HUDEP-2 (cell line): ENCODE measurements around the gene ZDHHC13.

ENCODE experiments used
- DNase-seq, 76 experiments: peaks; one replicate each; lab custom pipeline; 2025; ENCODE audit not compliant: unreplicated experiment in 76 of 76; lab: John Stamatoyannopoulos, UW

The ZDHHC13 gene, protein sequence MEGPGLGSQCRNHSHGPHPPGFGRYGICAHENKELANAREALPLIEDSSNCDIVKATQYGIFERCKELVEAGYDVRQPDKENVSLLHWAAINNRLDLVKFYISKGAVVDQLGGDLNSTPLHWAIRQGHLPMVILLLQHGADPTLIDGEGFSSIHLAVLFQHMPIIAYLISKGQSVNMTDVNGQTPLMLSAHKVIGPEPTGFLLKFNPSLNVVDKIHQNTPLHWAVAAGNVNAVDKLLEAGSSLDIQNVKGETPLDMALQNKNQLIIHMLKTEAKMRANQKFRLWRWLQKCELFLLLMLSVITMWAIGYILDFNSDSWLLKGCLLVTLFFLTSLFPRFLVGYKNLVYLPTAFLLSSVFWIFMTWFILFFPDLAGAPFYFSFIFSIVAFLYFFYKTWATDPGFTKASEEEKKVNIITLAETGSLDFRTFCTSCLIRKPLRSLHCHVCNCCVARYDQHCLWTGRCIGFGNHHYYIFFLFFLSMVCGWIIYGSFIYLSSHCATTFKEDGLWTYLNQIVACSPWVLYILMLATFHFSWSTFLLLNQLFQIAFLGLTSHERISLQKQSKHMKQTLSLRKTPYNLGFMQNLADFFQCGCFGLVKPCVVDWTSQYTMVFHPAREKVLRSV

DNA sequence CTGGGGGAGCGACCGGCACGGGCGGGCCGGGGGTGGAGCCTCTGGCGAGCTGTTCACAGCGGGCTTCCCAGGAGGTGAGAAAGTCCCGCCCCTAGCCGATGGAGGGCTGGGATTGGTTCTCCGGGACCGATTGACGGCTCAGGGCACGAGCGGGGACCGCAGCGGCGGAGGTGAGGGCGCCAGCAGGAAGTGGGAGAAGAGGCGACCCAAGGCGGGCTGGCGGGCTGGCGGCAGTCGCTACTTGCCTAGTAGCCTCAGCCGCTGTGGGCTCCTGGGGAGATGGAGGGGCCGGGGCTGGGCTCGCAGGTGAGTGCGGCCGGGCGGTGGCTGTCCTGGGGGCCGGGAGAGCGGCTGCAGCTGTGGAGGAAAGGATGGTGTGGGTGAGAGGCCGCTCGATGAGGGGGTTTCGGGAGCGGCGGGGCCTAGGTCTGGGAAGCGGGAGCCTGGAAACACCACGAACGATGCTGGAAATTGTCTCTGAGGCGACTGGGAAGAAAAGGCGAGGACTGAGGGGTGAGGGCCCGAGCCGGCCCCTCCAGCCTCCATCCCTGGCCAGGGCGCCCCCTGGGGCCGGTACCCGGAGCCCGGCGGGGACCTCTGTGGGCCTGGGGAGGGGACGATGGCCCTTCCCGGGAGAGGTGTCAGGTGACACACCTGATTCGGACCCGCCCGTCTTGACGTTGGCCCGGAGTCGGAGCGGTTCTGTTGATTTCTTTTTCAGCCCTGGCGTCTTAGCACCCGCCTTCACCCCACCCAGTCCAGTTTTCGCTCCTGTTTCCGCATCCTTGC lies at the start of gene ZDHHC13:
ZDHHC13 (plus strand) TSS at position 198 of the 789 bp plus-strand sequence; CDS start at position 280, 82 bp downstream.
- DNase-seq, result peak in 75 of 76 experiments; percentile 18 to 94 (median 83)

- peak in 63 of 76 experiments; percentile 1 to 71 (median 43) for DNase-seq
Observed at GRCh38 chr11:19071255-19071654, 45.7 kb upstream of the ZDHHC13 start.

GRCh38 chr11:19072464-19072863 lies 44.5 kb upstream of the ZDHHC13 start:
- DNase-seq, result no peak

DNA sequence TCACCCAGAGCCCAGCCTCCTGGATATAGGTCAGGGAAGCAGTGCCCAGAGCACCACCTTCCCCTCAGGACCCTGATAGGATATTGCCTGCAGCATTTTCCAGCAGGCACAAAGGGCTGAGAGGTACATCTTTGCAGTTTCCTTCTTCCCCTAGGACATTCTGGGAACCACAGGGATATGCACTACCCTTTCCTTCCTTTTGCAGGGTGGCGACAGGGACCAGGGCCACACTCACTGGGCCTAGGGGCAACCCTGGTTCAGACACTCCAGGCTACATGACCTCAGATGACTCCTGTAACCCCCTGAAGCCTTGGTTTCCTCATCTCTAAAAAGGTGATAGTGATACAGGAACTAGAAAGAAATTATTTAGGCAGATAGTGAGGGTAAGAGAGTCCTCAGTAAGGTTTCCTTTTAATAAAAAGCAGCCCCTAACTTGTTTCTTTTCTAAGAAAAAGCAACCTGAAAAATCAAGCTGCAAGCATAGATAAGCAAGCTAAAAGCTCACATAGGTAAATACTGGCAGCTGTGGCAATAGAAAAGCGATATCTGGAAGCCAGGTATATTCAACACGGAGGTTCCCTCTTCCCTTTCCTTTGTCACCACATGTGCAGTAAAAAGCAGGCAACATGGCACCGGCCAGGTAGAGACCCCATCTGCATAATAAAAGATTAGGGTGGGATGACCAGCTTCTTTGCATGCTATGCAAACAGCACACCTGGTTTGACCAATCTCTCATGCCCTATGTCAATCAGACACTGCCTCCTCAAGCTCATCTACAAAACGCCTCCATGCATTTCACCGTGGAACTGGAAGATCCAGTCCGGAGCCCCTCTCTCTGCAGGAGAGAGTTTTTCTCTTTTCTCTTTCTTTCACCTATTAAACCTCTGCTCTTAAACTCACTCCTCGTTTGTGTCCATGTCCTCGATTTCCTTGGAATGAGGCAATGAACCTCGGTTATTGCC lies 43.2 kb upstream of the ZDHHC13 start:
- no peak for DNase-seq

DNA sequence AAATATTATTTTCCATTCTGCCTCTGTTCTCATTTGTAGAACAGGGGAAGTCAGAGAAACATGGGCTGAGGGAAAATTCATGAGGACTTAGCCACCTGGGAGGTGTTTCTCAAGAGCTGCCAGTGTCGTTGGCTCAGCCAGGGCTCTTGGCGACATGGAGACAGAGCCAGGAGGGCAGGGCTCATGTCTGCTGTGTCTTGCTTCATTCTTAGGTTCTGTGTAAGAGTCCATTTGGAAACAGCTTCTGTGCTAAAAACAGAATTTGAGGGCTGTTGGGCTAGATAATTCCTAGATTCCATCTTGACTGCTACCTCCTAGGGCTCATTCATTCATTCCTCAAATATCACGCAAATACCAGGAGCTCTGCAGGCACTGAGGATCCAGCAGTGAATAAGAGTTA lies 41.3 kb upstream of the ZDHHC13 start:
- no peak for DNase-seq

- DNase-seq, result peak in 42 of 76 experiments; percentile 1 to 52 (median 20)
Observed at GRCh38 chr11:19076744-19077589, 40.0 kb upstream of the ZDHHC13 start.

DNA sequence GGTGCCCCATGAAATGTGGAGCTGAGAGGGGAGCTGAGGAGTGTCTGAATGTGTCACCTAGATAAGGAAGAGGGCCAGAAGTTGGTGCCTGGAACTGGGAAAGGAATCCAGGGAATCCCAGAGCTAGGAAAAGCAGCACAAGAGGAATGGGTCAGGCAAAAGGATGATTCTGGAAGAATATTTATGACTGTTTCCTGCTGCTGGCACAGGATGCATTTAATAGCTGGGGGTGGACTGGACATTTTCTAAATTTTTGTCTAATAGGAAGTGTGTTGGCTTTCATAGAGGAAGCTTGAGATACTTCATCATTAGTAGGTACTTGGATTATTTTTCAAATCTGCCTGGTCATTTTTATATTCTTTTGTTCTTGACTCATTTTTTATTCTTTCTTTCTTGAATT lies 39.0 kb upstream of the ZDHHC13 start:
- no peak for DNase-seq

DNA sequence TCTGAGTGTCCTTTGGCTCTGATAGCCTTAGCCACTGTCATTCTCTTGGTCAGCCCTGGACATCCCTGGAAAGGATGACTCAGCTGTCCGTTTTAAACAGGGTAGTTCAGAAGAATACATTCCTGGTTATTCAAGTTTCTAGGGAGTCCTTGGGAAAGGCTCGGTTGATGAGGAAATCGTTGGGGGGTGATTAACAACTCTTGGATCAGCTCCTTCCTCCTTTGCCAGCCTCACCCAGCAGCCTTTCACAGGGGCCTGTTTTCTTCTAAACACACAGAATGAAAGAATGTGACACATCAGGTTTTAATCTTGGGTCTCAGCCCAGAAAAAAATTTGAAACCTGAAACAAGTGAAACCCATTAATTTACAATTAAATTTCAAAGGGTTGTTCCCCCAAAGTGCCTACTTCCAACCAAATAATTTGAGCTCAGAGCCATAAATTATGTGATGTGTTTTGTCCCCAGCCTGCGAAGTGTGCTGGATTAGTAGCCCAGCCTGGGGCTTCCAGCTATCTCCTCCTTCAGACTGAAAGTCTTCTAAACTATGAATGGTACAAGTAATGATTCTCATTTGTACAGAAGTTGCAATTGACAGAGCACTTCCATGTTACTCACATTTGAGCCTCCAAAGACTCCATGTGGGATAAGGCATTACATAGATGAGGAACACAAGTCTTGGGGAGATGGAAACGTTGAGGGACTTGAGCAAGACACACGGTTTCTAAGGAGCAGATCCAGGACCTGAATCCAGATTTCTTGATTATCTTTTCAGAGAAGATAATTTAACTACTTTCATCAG lies 37.1 kb upstream of the ZDHHC13 start:
- no peak for DNase-seq

DNA sequence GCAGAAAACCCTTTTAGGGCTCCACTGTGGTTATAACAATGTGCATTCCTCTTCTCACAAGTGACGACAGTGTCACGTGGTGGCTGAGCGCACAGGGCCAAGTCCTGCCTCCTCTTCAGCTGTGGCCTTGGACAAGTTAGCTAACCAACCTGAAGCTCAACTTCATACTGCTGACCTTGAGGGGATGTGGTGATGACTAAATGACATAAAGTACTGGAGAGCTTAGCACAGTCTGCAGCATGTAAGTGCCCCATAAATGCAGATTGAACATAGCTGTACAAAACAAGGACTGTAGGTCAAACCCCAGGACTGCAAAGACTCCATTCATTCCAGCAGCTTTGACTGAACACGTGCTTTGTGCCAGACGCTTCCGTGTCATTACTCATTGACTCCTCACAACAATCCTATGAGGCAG lies 36.4 kb upstream of the ZDHHC13 start:
- DNase-seq, result no peak

GRCh38 chr11:19083166-19083565 lies 33.8 kb upstream of the ZDHHC13 start:
- DNase-seq, result no peak

GRCh38 chr11:19084661-19085315 lies 32.2 kb upstream of the ZDHHC13 start:
- DNase-seq, result no peak

DNA sequence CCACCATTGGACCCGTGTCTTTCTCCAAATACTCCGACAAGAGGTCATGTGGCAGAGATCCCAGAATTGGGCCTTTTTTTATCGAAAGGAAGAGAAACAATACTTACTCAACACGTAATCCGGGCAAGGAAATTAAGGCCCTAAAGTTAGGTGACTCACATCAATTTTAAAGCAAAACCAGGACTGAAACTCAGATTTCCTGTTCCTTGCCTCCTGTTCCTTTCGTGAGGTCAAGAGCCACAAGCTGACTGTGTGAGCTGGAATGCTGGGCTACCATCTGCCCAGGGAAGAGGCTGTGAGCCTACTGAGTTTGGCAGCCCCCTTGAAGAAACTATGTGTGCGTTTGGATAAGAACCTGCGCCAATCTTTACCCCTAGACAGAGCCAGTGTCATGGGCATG lies 29.3 kb upstream of the ZDHHC13 start:
- no peak for DNase-seq

DNA sequence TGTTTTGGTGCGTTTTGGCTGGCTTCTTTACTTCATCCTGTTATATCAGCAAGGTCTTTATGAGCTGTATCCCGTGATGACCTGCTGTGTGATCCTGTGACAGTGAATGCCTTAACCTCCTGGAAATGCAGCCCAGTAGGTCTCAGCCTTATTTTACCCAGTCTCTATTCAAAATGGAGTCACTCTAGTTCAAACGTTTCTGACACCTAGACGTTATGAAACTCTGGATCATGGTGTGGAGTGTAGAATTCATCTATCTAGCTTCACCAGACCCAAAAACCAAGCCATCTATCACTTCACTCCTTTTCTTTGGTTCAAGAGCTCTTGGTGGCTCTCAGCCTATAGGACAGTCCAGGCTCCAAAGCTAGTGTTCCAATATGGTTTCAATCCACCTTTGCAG lies 28.2 kb upstream of the ZDHHC13 start:
- no peak for DNase-seq

- no peak for DNase-seq
Observed at GRCh38 chr11:19089421-19089820, 27.5 kb upstream of the ZDHHC13 start.

GRCh38 chr11:19091366-19091765 lies 25.6 kb upstream of the ZDHHC13 start:
- DNase-seq, result no peak

DNA sequence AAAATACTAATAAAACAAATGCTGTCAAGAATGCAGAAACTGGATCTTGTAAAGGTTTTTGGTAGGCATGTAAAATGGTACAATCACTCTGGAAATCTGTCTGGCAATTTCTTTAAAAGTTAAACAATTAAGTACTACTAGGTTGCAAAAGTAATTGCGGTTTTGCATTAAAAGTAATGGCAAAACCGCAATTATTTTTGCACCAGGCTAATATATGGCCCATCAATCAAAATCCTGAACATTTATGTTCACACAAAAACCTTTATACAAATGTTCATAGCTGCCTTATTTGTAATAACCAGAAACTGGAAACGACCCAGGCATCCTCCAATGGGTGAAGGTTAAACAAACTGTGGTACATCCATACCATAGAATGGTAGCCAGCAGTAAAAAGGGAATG lies 24.6 kb upstream of the ZDHHC13 start:
- DNase-seq, result no peak

DNA sequence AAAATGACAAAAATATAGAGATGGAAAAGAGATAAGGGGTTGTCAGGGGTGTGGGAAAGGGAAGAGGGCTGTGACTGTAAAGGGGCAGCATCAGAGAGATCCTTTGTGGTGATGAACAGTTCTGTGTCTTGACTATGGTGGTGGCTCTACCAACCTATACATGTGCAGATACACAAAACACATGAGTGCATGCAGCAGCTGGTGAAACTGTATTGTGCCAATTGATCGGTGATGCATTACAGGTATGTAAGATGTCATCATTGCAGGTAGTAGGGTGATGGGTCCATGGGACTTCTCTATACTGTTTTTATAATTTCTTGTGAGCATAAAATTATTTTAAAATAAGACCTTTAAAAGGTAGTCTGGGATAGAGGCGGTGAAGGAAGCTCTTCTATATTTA lies 24.1 kb upstream of the ZDHHC13 start:
- no peak for DNase-seq

DNA sequence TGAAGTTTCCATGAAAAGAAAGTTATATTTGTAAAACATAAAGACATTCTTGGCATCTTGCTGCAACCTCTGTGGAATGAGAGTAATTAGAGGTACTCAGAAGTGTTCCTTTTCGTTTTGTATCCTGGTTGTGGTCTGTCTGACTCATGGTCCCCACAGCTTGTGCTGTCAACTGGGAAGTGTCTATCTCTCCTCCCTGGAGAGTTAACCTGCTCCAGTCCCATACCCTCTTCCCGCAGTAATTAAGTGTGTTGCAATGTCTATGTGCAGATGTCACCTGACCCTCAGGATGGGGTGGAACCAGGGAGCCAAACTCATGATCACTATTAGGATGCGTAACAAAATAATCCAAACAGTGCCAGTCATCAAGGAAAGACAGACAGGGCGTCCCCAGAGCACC lies 23.0 kb upstream of the ZDHHC13 start:
- no peak for DNase-seq
